HG03060 (cell line): ENCODE data around the gene EIF4G3.
"Not testable (repeated sequence)": the region's sequence is repeated elsewhere in the genome, so short reads cannot be mapped to it uniquely, and the experiment has no call there.

ENCODE experiments used
- ATAC-seq: cut with Tn5 transposase; IDR thresholded peaks from one replicate; pipeline ENCODE4 v1.9.1; 2021; ENCODE audit warnings: low read depth, moderate number of reproducible peaks; ENCODE audit not compliant: unreplicated experiment

Gene EIF4G3

DNA sequence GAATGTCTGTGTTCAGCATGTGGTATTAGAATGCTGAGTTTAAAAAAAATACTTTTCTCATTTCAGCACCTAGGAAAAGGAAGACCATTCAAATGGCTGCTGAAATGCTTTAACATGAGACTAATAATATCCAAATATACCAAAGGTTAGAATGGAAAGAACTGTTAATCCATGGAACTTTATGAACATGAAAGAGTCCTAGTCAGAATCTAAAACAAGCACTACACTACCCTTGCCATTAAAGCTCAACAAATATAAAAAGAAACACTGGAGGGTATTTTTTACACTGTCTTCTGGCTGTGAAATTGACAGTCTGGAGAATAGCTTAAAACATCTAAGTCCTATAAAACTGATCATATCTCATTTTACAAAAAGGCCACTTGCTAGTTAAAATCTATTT is 276.6 kb downstream of the EIF4G3 start:
- no peak for ATAC-seq

DNA sequence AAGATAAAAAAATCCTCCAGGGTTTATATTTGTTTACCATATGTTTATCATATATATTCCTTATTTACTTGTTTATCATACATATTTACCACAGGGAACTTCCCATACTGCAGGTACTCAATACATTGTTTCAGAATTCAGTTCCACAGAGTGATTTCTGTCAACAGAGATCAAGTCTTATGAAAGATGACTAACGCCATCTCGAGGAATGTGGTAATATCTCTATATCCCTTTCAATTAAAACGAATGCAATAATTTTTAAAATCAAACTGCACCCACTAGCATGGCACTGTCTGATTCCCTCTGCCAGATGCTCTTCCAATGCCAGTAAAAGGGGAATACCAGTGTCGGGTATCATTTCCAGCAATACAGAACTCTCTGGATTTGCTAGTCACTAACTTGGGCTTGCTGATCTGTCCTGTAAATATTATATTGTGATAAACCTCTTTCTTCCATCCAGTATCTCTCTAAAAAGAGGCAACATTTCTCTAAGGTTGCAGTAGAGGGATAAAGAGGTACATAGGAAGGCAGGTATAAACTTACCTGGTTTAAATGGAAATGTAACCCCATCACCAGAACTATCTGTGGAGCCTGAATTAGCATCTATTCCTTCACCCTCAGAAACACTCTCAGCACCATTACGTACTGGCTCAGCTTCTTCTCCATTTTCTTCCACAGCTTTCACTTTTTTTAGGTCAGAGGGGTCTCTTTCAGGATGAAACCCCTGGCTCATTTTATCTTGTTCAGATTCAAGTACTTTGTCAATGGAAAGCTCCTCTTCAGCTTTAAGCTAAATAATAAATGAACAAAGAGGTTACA is 277.3 kb downstream of the EIF4G3 start:
- ATAC-seq = no peak

DNA sequence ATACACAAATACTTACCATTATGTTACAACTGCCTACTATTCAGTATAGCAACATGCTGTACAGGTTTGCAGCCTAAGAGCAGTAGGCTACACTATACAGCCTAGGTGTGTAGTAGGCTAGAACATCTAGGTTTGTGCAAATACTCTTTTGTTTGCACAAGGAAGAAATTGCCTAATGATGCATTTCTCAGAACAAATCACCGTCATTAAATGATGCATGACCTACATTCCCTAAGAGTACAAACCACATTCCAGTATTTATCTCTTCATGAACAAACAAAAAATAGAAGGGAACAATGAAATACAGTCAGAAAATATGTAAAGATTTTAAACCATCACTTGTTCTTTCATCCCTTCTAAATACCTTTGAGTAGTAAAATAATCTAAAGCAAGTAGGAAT is 279.9 kb downstream of the EIF4G3 start:
- ATAC-seq = no peak

DNA sequence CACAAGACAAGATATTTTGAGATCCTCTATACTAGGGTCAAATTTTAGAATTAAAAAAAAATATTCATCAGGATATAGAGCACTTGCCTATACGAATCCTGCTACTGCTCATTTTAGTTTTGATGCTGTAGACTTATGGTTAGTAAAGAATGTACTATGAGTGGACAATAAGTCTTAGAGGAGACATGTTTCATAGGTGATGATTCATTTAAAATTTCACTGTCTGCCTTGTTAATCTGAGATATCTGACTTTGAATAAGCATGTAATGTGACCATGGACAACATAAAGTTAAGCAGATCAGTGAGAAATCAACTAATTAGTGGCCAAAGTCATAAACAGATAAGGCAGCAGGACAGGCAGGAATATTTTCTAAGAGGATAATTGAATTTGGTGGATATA is 282.8 kb downstream of the EIF4G3 start:
- no peak for ATAC-seq

DNA sequence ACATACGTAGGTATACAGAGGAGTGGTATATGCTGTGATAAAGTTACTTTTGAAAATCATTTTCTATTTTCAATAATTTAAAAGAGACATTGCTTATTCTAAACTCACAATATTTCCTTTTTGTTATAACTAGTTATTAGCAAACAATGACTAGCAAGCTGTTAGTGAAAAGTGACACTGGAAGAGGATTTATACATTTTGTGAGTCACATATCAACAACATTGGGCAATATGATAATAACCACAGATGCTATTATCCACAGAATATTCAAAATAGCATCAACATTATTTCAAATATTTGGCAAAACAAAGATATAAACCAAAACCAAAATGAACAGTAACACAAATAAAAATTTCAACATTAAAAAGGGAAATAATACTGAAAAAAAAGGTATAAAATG is 285.6 kb downstream of the EIF4G3 start:
- no peak for ATAC-seq

DNA sequence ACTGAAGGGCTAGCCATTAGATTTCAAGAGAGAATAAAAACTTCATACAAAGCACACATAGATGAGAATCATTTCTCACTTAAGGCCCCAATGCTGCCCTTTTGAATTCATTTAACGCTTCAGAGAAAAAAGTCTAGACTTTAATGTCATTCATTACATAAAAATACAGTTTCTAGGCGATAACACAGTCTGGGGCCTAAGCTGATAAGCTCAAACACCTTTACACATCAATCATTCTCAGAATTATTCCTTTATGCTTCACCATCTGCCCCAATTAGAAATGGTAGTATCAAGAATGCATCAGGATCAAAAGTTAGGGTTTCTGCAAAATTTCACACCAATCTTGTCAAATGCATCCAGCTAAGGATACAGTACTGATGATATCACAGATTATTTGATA is 289.5 kb downstream of the EIF4G3 start:
- ATAC-seq = no peak

DNA sequence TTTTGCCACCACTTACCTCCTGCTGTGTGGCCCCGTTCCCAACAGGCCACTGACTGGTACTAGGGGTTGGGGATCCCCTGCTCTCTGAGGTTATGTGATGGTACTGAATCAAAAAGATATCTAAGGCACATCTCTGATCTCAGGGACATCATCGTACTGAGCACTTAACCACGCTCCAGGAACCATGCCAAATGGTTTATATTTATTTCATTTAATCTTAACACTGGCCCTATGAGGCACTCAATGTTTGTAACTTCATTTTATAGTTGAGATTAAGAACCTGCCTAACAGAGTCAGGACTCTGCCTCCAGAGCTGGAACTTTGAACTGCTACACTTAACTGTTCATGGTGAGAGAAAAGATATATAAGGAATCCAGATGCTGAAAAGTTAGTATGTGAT is 291.6 kb downstream of the EIF4G3 start:
- ATAC-seq = no peak

DNA sequence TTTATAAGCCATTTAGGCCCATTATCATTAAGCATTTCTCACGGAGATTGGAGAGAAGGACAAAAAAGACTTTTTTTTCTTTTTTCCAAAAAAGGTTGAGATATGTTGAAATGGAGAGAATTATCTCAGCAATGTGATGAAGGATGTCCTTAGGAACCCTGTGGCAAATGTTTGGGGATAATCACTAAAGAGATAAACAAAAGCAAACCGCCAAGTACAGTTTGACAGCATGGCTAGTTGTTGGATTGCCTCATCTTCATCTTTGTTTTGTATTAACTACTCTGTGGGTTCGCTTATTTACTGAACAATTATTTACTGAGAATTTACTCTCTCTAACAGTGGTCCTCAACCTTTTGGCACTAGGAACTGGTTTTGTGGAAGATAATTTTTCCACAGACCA is 292.2 kb downstream of the EIF4G3 start:
- no peak for ATAC-seq

DNA sequence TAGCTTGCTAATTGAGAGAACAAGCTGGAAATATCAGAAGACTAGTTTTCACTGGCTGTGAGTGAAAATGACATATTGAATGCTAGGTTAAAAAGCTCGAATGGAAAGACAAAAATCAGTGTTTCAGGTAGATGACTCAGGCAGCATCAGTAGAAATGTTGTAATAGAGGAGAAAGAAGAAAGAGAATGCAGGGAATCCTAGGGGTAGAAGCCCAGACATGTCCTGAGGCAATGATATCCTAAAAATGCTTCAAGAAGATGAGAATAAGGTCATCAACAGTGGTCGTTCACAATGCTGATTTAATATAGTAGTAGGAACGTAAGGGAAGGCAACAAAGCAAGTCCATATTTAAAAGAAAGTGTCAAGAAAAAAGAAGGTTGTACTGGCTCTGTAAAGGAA is 292.9 kb downstream of the EIF4G3 start:
- no peak for ATAC-seq

DNA sequence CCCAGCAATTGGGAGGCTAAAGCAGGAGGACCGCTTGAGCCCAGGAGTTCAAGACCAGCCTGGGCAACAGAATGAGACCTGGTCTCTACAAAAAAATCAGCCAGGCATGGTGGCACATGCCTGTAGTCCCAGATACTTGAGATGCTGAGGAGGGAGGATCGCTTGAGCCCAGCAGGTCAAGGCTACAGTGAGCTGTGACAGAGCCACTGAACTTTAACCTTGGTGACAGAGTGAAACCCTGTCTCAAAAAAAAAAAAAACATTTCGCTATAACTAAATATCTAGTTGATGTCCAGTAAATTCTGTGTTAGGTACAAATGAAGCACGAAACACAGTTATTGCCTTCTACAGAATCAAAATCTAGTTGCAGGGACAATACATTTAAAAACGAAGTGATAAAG is 293.9 kb downstream of the EIF4G3 start:
- ATAC-seq = no peak

DNA sequence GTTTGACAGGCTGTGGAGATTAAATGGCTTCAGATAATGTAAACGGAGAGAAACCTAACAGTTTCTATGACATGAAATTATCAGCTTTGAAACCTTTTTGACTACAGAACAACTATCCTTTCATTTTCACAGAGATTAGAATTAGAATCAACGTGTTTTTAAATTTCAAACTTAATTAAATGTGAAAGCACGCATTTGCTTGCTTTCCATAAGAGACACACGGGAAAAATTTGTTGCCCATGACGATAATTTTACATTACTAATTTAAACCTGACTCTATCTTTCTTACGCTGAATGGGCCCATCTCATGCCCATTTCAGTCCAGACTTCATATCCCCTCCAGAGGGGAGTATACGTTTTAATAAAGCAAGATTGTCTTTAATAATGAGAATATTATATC is 297.9 kb downstream of the EIF4G3 start:
- no peak for ATAC-seq

DNA sequence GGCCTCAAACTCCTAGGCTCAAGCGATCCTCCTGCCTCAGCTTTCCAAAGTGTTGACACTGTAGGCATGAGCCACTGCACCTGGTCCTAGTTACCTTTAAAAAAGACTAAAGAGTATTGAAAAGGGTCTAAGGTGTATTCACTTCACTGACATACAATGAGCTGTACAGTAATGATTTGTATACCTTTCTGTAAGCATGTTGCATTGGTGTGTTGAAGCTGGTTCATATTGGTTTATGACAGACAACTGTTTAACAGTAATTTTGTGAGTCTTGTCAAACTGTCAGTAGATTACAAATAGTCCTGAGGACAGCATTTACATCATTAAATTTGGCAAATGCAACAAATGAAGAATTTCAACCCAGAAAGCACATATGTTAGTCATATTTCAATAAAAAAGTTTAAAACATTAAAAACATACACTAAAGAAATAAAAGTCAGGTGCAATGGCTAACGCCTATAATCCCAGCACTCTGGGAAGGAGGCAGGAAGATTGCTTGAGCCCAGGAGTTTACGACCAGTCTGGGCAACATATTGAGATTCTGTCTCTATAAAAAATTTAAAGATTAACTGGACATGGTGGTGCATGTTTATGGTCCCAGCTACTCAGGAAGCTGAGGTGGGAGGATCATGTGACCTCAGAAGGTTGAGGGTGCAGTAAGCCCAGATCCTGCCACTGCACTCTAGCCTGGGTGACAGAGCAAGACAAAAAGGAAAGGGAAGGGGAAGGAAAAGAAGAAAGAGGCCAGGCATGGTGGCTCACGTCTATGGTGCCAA is 301.3 kb downstream of the EIF4G3 start:
- ATAC-seq = no peak

DNA sequence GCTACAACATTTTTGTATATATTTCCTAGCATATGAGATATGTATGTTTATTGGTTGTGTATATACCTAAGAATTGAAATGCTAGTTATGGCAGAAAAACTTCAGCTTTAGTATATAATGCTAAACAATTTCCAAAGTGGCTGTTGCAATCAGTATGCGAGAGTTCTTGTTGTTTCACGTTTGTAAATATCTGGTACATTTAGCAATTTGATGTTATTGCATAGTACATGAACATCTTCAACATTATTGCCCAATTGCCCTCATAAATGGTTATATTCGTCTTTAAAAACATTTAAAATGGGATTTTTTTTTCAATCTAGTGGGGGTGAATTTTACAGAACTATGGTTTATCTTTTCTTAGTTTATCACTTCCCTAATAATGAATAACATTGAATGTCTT is 303.4 kb downstream of the EIF4G3 start:
- ATAC-seq = no peak

DNA sequence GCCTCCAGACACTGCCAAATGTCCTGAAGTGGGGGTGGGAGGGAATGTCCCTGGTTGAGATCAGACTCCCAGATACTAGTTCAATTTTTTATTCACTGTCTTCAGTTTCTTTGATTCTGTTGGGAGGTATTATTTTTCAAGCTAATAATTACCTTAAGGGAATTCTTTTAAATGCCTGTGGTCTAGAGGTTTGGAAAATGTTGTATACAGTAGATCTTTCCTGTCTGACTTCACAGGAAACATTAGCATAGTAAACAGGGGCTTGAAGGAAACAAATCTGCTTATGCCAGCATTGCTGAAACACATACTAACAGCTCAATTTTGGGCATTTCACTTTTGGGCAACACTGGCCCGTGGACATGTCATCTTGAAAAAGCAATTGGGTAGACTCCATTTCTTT is 305.3 kb downstream of the EIF4G3 start:
- ATAC-seq = no peak

DNA sequence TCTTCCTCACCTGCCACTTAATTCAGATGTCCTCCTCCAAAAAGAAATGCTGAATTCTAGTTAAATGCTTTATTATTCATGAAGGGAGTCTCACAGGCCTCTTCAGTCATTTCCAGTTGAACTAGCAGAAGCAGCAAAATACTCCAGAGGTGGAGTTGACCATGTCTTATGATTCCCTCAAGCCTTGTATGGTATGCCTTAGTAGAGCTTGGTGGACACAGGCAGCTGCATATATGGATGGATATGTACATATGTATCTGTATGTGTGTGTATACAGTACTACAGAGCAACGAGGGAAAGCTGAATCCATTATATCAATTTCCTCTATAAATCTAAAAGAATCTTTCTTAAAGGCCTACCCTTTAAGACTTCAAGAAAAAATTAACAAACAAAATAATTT is 306.0 kb downstream of the EIF4G3 start:
- ATAC-seq = no peak

DNA sequence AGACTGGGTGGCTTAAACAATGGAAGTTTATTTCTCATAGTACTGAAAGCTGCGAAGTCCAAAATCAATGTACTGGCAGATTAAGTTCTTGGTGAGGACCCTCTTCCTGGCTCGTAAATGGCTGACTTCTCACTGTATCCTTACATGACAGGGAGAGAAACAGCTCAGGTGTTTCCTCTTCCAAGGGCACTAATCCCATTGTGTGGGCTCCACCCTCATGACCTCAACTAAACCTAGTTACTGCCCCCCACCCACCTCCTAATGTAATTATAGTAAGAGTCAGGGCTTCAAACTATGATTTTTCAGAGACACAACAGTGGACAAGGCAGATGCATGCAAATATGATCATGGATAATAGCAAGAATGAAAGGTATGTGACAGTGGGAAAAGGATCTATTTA is 308.4 kb downstream of the EIF4G3 start:
- no peak for ATAC-seq

DNA sequence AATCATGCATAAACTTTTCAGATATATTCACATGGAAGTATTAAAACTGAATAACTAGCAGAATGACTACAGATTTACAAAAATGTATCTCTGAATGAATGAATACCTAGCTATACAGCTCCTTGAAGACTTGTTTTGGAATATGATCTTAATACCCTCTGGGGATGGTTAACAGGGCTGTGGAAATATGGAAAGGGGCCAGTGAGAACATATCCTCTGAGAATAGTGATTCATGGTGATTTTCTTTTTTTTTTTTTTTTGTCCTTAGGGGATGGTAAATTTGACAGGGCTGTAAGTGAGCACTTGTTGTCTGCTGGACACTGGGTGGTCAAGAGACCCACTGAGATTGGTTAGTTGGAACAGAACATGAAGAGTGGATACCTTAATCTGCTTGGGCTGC is 308.9 kb downstream of the EIF4G3 start:
- ATAC-seq = no peak

DNA sequence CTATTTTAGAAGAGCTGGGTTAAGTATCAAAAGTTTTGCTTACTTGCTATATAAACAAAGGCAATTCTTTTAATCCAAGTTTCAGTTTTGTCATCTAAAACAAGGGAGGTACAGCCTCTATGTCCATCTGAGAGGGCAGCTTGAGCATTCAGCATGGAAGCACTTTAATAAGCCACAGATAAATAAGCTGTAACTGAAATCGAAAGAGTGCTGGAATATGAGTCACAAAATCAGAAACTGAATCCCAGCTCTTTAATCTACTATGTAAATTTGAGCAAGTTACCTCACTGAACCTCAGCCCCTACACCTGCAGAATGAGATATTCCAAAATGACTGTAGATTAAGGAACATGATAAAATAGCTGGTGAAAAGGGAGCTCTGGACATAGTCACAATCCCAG is 309.6 kb downstream of the EIF4G3 start:
- ATAC-seq = no peak

DNA sequence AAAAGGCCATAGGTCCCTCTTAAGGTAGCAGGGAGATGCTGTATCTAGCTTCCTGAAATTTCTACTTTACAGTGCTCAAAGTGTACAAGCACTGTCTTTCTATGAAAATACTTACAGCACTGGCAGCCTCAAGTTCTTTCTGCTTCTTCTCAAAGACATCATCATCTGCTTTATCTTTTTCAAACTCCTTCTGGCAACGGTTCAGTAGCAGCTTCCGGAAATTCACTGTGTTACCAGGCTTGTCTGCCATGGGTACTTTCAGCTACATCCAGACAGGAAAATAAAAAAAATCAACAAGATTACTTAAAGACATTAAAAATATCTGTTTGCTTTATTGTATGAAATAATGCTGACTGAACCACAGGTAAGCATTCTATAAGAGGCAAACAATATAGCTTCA is 311.7 kb downstream of the EIF4G3 start:
- no peak for ATAC-seq

DNA sequence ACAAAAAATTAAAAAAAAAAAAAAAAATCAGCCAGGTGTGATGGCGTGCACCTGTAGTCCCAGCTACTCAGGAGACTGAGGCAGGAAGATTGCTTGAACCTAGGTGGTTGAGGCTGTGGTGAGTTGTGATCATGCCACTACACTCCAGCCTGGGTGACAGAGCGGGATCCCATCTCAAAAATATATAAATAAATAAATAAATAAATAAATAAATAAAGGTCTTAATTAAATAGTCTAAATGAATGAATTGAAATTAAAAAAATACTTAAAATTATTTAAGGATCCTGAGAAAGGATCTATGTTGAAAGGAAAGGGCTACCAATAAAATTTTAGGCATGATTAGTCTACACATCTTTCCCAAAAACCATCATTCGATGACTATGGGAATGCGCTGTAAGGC is 322.2 kb downstream of the EIF4G3 start:
- ATAC-seq = no peak

DNA sequence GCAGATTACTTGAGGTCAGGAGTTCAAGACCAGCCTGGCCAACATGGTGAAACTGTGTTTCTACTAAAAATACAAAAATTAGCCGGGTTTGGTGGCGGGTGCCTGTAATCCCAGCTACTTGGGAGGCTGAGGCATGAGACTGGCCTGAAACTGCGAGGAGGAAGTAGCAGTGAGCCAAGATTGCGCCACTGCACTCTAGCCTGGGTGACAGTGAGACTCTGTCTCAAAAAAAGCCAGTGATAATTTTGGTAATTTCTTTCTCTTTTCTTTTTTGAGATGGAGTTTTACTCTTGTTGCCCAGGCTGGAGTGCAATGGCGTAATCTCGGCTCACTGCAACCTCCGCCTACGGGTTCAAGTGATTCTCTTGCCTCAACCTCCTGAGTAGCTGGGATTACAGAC is 324.9 kb downstream of the EIF4G3 start:
- not testable (repeated sequence) for ATAC-seq

DNA sequence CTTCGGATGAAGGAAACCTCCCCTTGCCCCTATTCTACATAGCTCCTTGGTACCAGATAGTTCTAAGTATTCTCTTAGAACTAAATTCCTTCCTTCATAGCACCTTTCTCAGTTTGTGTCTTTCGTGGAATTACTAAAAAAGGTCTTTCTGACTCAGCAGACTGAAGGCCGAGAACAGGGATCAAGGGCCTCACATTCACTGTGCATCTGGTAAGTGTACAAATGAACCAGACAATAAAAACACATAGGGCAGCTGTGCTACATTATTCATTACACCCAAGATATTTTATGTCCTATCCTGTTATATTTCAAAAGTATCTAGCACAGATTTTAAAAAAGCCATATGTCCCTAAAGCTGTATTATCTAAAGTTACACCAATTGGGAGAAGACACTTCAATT is 326.7 kb downstream of the EIF4G3 start:
- ATAC-seq = no peak
